ENCODE measurements around the gene ANXA4. TPM values are rescaled to one million over a fixed set of nuclear protein-coding genes. Genes with fewer than 3 reads are reported as not detected.
"Not testable (repeated sequence)": the region's sequence is repeated elsewhere in the genome, so short reads cannot be mapped to it uniquely, and the experiment has no call there.

The ANXA4 gene
- total RNA-seq, 1 experiment from 2014 or later: 92.0 TPM

- TF ChIP-seq CTCF (IDR thresholded peaks at IDR 0.05; ENCODE audit: insufficient read depth in 1 of 2, low read depth in 1 of 2, low read length in 1 of 2, severe bottlenecking in 1 of 2, unreplicated experiment in 1 of 2): no peak
- BruUV-seq (replicated peaks): no TSS peak
- Mint-ChIP-seq H3K9me3 (ENCODE audit: unreplicated experiment) (no peaks in the 10 kb centered on the region), H3K36me3 (ENCODE audit: insufficient read depth, unreplicated experiment) (peaks cover 16% of the 10 kb centered on the region), H3K27me3 (ENCODE audit: insufficient read depth, unreplicated experiment) (no peaks in the 10 kb centered on the region), H3K27ac (ENCODE audit: unreplicated experiment) (no peak overlapping the region), H3K4me1 (ENCODE audit: low read depth, unreplicated experiment) (peaks cover 27% of the 10 kb centered on the region), H3K4me3 (ENCODE audit: unreplicated experiment) (no peak overlapping the region)
- no peaks in the 10 kb centered on the region for H3K27me3 ChIP-seq (replicated peaks; ENCODE audit: control insufficient read depth, insufficient read depth, low read length)
- H3K4me3 ChIP-seq (ENCODE audit: low read depth, low read length): no peak overlapping the region
- H3K36me3 ChIP-seq (ENCODE audit: control insufficient read depth, insufficient read depth, low read length): 0 out of 2 replicates have a peak, but pooled peaks cover 3% of the 10 kb centered on the region
- H3K9me3 ChIP-seq: peaks cover 8% of the 10 kb centered on the region
- ChIA-PET CTCF (no interaction called here), POLR2A (no interaction called here)
- no peak for DNase-seq
- intact Hi-C loops (cut with micrococcal nuclease; ENCODE audit: unreplicated experiment): no loop called here
- H3K4me1 ChIP-seq: peaks cover 26% of the 10 kb centered on the region
Observed at GRCh38 chr2:69771461-69771860, 29.5 kb downstream of the ANXA4 start.

- H3K4me1 Mint-ChIP-seq (ENCODE audit: low read depth, unreplicated experiment): peaks cover 28% of the 10 kb centered on the region
- Histone ChIP-seq H3K9me3 (peaks cover 11% of the 10 kb centered on the region), H3K4me1 (peaks cover 39% of the 10 kb centered on the region), H3K4me3 (ENCODE audit: low read depth, low read length) (no peak overlapping the region), H3K27me3 (replicated peaks; ENCODE audit: control insufficient read depth, insufficient read depth, low read length) (no peaks in the 10 kb centered on the region), H3K36me3 (ENCODE audit: control insufficient read depth, insufficient read depth, low read length) (0 out of 2 replicates have a peak, but pooled peaks cover 1% of the 10 kb centered on the region)
- H3K27ac Mint-ChIP-seq (ENCODE audit: unreplicated experiment): no peak overlapping the region
- intact Hi-C loops (cut with micrococcal nuclease; ENCODE audit: unreplicated experiment): no loop called here
- H3K4me3 Mint-ChIP-seq (ENCODE audit: unreplicated experiment): no peak overlapping the region
- H3K9me3 Mint-ChIP-seq (ENCODE audit: unreplicated experiment): no peaks in the 10 kb centered on the region
- BruUV-seq (replicated peaks): no TSS peak
- POLR2A ChIA-PET: no interaction called here
- DNase-seq: no peak
- H3K27me3 Mint-ChIP-seq (ENCODE audit: insufficient read depth, unreplicated experiment): no peaks in the 10 kb centered on the region
- CTCF ChIA-PET: no interaction called here
- H3K36me3 Mint-ChIP-seq (ENCODE audit: insufficient read depth, unreplicated experiment): peaks cover 9% of the 10 kb centered on the region
- no peak for TF ChIP-seq CTCF (IDR thresholded peaks at IDR 0.05; ENCODE audit: insufficient read depth in 1 of 2, low read depth in 1 of 2, low read length in 1 of 2, severe bottlenecking in 1 of 2, unreplicated experiment in 1 of 2)
Observed at GRCh38 chr2:69773206-69773605, 31.3 kb downstream of the ANXA4 start.

- H3K36me3 Mint-ChIP-seq (ENCODE audit: insufficient read depth, unreplicated experiment); intact Hi-C loops (cut with micrococcal nuclease; ENCODE audit: unreplicated experiment); H3K27me3 ChIP-seq (replicated peaks; ENCODE audit: control insufficient read depth, insufficient read depth, low read length); H3K4me3 Mint-ChIP-seq (ENCODE audit: unreplicated experiment); POLR2A ChIA-PET; DNase-seq; H3K9me3 Mint-ChIP-seq (ENCODE audit: unreplicated experiment); H3K27ac Mint-ChIP-seq (ENCODE audit: unreplicated experiment); H3K27me3 Mint-ChIP-seq (ENCODE audit: insufficient read depth, unreplicated experiment); H3K4me3 ChIP-seq (ENCODE audit: low read depth, low read length); CTCF ChIA-PET; BruUV-seq (replicated peaks); H3K36me3 ChIP-seq (ENCODE audit: control insufficient read depth, insufficient read depth, low read length): not testable (repeated sequence)
- peaks cover 11% of the 10 kb centered on the region for H3K9me3 ChIP-seq
- peaks cover 23% of the 10 kb centered on the region for H3K4me1 Mint-ChIP-seq (ENCODE audit: low read depth, unreplicated experiment)
- peaks cover 42% of the 10 kb centered on the region for H3K4me1 ChIP-seq
Observed at GRCh38 chr2:69774258-69774983, 32.5 kb downstream of the ANXA4 start.
